ENCODE measurements around the gene ARHGAP8. TPM values are rescaled to one million over a fixed set of nuclear protein-coding genes. Genes with fewer than 3 reads are reported as not detected.

The ARHGAP8 gene
- total RNA-seq = 10 to 100 TPM; 34.6 to 64.5 TPM

GRCh38 chr22:44752285-44753188, at the start of gene ARHGAP8:
Gene ARHGAP8, plus strand, starts transcription at chr22:44752575. Its CDS starts 33,953 bp downstream, at chr22:44786528.
- no peaks in the 10 kb centered on the region for H3K9me3 ChIP-seq
- H3K27me3 ChIP-seq (replicated peaks; ENCODE audit: insufficient read depth) = no peaks in the 10 kb centered on the region
- no peak for TF ChIP-seq POLR2A (IDR thresholded peaks at IDR 0.05)
- TF ChIP-seq, protein P1, sequence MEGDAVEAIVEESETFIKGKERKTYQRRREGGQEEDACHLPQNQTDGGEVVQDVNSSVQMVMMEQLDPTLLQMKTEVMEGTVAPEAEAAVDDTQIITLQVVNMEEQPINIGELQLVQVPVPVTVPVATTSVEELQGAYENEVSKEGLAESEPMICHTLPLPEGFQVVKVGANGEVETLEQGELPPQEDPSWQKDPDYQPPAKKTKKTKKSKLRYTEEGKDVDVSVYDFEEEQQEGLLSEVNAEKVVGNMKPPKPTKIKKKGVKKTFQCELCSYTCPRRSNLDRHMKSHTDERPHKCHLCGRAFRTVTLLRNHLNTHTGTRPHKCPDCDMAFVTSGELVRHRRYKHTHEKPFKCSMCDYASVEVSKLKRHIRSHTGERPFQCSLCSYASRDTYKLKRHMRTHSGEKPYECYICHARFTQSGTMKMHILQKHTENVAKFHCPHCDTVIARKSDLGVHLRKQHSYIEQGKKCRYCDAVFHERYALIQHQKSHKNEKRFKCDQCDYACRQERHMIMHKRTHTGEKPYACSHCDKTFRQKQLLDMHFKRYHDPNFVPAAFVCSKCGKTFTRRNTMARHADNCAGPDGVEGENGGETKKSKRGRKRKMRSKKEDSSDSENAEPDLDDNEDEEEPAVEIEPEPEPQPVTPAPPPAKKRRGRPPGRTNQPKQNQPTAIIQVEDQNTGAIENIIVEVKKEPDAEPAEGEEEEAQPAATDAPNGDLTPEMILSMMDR (IDR thresholded peaks at IDR 0.05) = no peak
- no peak for TF ChIP-seq POLR2AphosphoS5 (IDR thresholded peaks at IDR 0.05)
- intact Hi-C loops (cut with DNase I) = no loop called here
- peak; percentile 63 for DNase-seq (ENCODE audit: low spot score)
- H3K36me3 ChIP-seq = no peaks in the 10 kb centered on the region
- 5% methylated on average over 55 of the region's 78 CpGs for WGBS
- H3K4me3 ChIP-seq = peak within 1 kb of the TSS; percentile 64 to 76
- peak within 1 kb of the TSS; percentile 89 to 90 for H3K27ac ChIP-seq
- peaks cover 5% of the 10 kb centered on the region for H3K4me1 ChIP-seq (replicated peaks)

DNA sequence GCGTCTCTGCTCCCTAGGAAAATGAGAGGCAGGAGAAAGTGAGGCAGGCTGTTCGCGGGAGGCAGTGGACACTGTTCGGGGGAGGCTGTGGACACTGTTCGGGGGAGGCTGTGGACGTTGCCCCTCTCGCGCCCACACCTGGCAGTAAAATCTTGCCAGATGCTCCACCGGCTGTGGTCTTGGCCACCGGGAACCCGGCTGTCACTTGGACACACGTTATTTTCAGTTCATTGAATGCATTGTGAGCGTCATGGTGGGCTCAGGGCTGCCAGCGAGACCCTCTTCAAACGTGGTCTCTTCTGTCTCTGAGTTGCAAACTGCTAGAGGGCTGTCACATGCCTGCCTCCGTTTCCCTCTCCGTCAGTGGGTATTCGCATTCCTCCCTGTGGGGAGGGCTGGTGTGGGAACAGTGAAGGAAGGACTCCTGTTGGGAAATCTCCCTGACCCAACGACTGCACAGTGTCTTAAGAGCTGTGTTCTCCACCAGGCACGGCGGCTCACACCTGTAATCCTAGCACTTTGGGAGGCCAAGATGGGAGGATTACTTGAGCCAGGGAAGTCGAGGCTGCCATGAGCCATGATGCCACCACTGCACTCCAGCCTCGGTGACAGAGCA, 49.0 kb upstream of the ARHGAP8 start:
- no peak overlapping the region for H3K27ac ChIP-seq
- no peaks in the 10 kb centered on the region for H3K36me3 ChIP-seq
- TF ChIP-seq POLR2AphosphoS5 (IDR thresholded peaks at IDR 0.05) (no peak), POLR2A (IDR thresholded peaks at IDR 0.05) (no peak)
- DNase-seq (ENCODE audit: low spot score) = no peak
- no peaks in the 10 kb centered on the region for H3K9me3 ChIP-seq
- H3K27me3 ChIP-seq (replicated peaks; ENCODE audit: insufficient read depth) = no peaks in the 10 kb centered on the region
- H3K4me1 ChIP-seq (replicated peaks) = peaks cover 11% of the 10 kb centered on the region
- intact Hi-C loops (cut with DNase I) = no loop called here
- H3K4me3 ChIP-seq = peak overlapping the region; percentile 55 to 63
- 42% methylated on average over 23 of the region's 23 CpGs for WGBS

GRCh38 chr22:44704159-44705021, 48.0 kb upstream of the ARHGAP8 start:
- no peak for DNase-seq (ENCODE audit: low spot score)
- intact Hi-C loops (cut with DNase I) = no loop called here
- H3K4me3 ChIP-seq = no peak overlapping the region
- no peaks in the 10 kb centered on the region for H3K9me3 ChIP-seq
- TF ChIP-seq, protein P1 (IDR thresholded peaks at IDR 0.05) = no peak
- TF ChIP-seq POLR2AphosphoS5 (IDR thresholded peaks at IDR 0.05) = no peak
- no peak for TF ChIP-seq POLR2A (IDR thresholded peaks at IDR 0.05)
- H3K27ac ChIP-seq = no peak overlapping the region
- H3K36me3 ChIP-seq = no peaks in the 10 kb centered on the region
- WGBS = 93% methylated on average over 13 of the region's 16 CpGs
- peaks cover under 1% of the 10 kb centered on the region for H3K4me1 ChIP-seq (replicated peaks)
- no peaks in the 10 kb centered on the region for H3K27me3 ChIP-seq (replicated peaks; ENCODE audit: insufficient read depth)

DNA sequence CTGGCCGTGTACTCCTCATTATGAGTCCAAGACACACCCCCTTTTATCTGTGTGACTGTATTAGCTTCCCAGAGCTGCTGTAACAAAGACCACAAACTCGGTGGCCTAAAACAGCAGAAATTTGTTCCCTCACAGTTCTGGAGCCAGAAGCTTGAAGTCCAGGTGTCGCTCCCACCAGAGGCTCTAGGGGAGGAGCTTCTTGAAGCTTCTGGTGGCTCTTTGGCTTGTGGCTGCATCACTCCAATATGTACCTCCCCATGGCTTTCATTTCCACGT, 47.4 kb upstream of the ARHGAP8 start:
- intact Hi-C loops (cut with DNase I) = no loop called here

More for the DNA sequence above, 47.4 kb upstream of the ARHGAP8 start:
- no peak for DNase-seq (ENCODE audit: low spot score)
- no peaks in the 10 kb centered on the region for H3K9me3 ChIP-seq
- H3K36me3 ChIP-seq = no peaks in the 10 kb centered on the region
- TF ChIP-seq POLR2A (IDR thresholded peaks at IDR 0.05) (no peak), POLR2AphosphoS5 (IDR thresholded peaks at IDR 0.05) (no peak)
- TF ChIP-seq, protein P1 (IDR thresholded peaks at IDR 0.05) = no peak
- 94% methylated on average over 4 of the region's 4 CpGs for WGBS
- no peaks in the 10 kb centered on the region for H3K4me1 ChIP-seq (replicated peaks)
- no peak overlapping the region for H3K4me3 ChIP-seq
- no peaks in the 10 kb centered on the region for H3K27me3 ChIP-seq (replicated peaks; ENCODE audit: insufficient read depth)
- H3K27ac ChIP-seq = no peak overlapping the region

All from prostate gland (tissue), 2 donors.